ENCODE measurements around the gene URB1. TPM values are rescaled to one million over a fixed set of nuclear protein-coding genes. Genes with fewer than 3 reads are reported as not detected.

Gene URB1
- total and polyA plus RNA-seq, 2 experiments from 2014 or later = 7.7 to 44.1 TPM

GRCh38 chr21:32424191-32424535, 31.4 kb upstream of the URB1 start (continued):
- no peak for TF ChIP-seq REST (IDR thresholded peaks at IDR 0.05; ENCODE audit: unreplicated experiment)

GRCh38 chr21:32423320-32424190, 30.7 kb upstream of the URB1 start:
- DNase-seq (ENCODE audit: low spot score) = no peak
- Mint-ChIP-seq H3K36me3 (ENCODE audit: low read depth) (peaks cover 7% of the 10 kb centered on the region), H3K27ac (no peak overlapping the region), H3K9me3 (peaks cover 19% of the 10 kb centered on the region), H3K4me3 (no peak overlapping the region), H3K27me3 (ENCODE audit: insufficient read depth, low read depth, poor library complexity) (peaks cover 3% of the 10 kb centered on the region), H3K4me1 (peaks cover 12% of the 10 kb centered on the region)
- ATAC-seq = no peak
- no peak overlapping the region for H3K4me3 ChIP-seq
- H3F3A ChIP-seq (replicated peaks; ENCODE audit: low read depth) = no peaks in the 10 kb centered on the region
- H3K27ac ChIP-seq (ENCODE audit: low read depth) = no peak overlapping the region
- no peak overlapping the region for H2AFZ ChIP-seq
- H4K20me1 ChIP-seq (replicated peaks; ENCODE audit: insufficient read depth) = no peaks in the 10 kb centered on the region
- no peak for TF ChIP-seq CREB1 (CRISPR knock-in tag; IDR thresholded peaks at IDR 0.05; ENCODE audit: low read depth)
- no peak for TF ChIP-seq EZH2 (IDR thresholded peaks at IDR 0.05; ENCODE audit: low read depth, unreplicated experiment)
- no peak for TF ChIP-seq ETS1 (IDR thresholded peaks at IDR 0.05)
- TF ChIP-seq REST (IDR thresholded peaks at IDR 0.05; ENCODE audit: unreplicated experiment) = no peak
- TF ChIP-seq NANOG (IDR thresholded peaks at IDR 0.05; ENCODE audit: borderline replicate concordance) = no peak
- no peak for TF ChIP-seq CTCF (conservative IDR thresholded peaks at IDR 0.05; ENCODE audit: low read depth in 2 of 2)
- no peak for TF ChIP-seq ZNF331 (CRISPR knock-in tag; IDR thresholded peaks at IDR 0.05; ENCODE audit: low read depth)
- TF ChIP-seq JUNB (IDR thresholded peaks at IDR 0.05; ENCODE audit: unreplicated experiment) = no peak
- TF ChIP-seq ZNF114 (CRISPR knock-in tag; IDR thresholded peaks at IDR 0.05) = no peak
- no peaks in the 10 kb centered on the region for H3K79me2 ChIP-seq (replicated peaks; ENCODE audit: insufficient read depth)
- no peaks in the 10 kb centered on the region for H3K36me3 ChIP-seq (ENCODE audit: insufficient read depth)
- H3K4me2 ChIP-seq = no peak overlapping the region
- H3K4me1 ChIP-seq (ENCODE audit: insufficient read depth) = peaks cover 7% of the 10 kb centered on the region
- H3K9me2 ChIP-seq (ENCODE audit: insufficient read depth) = no peaks in the 10 kb centered on the region
- H3K27me3 ChIP-seq (ENCODE audit: insufficient read depth) = no peaks in the 10 kb centered on the region
